ENCODE results near the gene PKN2. TPM values are rescaled to one million over a fixed set of nuclear protein-coding genes. Genes with fewer than 3 reads are reported as not detected.
A peak's percentile ranks its signal among the peaks of the same experiment; 100 is the strongest.

Gene PKN2
- total RNA-seq, 4 donors from 2014 or later, result 47.5 to 89.9 (median 55.5) TPM

DNA sequence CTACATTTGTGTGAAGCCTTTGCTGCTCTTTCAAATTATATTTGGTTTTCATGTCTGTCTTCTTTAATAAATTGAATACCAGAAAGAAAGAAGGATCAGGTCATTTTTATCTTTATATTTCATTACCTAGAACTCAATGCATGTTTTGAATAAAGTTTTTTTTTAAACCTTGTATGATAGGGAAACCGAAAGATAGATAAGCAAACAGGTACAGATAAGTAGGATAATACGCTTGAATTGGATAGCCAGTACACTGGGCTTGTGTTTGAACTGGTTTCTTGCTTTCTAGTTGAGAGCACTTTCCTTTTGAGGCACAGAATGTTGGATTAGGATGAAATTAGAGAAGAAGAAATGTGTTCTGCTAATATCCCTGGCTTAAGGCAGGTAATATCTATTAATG is 46.9 kb downstream of the PKN2 start:
- Histone ChIP-seq H3K27me3 (no peaks in the 10 kb centered on the region), H3K4me1 (peaks cover 11 to 25% of the 10 kb centered on the region in 2 donors), H3K9me3 (no peaks in the 10 kb centered on the region), H3K4me3 (replicated peaks in 1 of 3) (no peak overlapping the region), H3K27ac (peak overlapping the region; percentile 11 to 63 (median 61)), H3K36me3 (no peaks in the 10 kb centered on the region)
- TF ChIP-seq, protein P1, sequence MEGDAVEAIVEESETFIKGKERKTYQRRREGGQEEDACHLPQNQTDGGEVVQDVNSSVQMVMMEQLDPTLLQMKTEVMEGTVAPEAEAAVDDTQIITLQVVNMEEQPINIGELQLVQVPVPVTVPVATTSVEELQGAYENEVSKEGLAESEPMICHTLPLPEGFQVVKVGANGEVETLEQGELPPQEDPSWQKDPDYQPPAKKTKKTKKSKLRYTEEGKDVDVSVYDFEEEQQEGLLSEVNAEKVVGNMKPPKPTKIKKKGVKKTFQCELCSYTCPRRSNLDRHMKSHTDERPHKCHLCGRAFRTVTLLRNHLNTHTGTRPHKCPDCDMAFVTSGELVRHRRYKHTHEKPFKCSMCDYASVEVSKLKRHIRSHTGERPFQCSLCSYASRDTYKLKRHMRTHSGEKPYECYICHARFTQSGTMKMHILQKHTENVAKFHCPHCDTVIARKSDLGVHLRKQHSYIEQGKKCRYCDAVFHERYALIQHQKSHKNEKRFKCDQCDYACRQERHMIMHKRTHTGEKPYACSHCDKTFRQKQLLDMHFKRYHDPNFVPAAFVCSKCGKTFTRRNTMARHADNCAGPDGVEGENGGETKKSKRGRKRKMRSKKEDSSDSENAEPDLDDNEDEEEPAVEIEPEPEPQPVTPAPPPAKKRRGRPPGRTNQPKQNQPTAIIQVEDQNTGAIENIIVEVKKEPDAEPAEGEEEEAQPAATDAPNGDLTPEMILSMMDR (IDR thresholded peaks at IDR 0.05), result no peak
- no peak for TF ChIP-seq POLR2A (IDR thresholded peaks at IDR 0.05)
- intact Hi-C loops (cut with DNase I), result no loop called here
- no peak for DNase-seq
- 79 to 86% methylated on average over 2 of the region's 2 CpGs for WGBS, 2 donors

DNA sequence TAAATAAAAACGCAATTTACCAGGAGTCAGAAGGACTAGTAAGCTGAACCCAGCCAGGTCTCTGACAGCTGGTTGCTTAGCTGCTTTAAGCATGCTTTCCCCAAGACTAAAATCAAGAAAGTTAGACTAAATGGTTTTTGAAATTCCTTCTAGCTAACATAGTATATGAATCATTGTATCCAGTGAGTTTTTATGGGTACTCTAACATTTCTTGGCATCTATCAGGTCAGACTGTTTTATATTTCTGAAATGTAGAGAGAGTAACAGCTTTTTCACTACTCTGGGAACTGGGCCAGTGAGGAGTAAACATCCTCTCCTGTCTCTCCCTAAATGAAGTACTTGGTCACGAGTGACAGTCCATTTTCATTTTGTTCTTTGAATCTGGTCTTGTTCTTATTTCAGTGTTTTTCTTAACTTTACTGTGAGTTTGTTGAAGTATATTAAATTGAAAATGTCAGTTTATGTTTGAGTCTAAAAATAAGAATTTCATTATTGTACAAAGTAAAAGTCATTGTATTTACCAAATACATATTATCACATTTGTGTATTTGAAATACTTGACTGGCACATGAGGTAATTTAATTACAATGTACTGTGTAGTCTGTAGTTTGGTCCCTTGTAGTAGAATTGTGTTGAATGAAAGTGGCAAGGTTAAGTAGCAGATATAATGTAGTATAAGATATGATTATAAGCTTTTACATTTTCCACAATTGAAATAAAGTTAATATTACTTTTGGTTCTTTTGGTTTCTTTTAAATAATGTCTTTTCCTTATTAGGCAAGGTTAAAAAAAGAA is 47.6 kb downstream of the PKN2 start:
- intact Hi-C loops (cut with DNase I), result no loop called here
- Histone ChIP-seq H3K4me1 (peaks cover 11 to 25% of the 10 kb centered on the region in 2 donors), H3K27ac (peak overlapping the region; percentile 11 to 63 (median 61)), H3K27me3 (no peaks in the 10 kb centered on the region), H3K9me3 (no peaks in the 10 kb centered on the region), H3K36me3 (no peaks in the 10 kb centered on the region), H3K4me3 (replicated peaks in 1 of 3) (no peak overlapping the region)
- no peak for TF ChIP-seq POLR2A (IDR thresholded peaks at IDR 0.05)
- TF ChIP-seq, protein P1 (IDR thresholded peaks at IDR 0.05), result no peak
- WGBS, 2 donors, result 16 to 23% methylated on average over 2 of the region's 2 CpGs
- peak; percentile 42 to 43 for DNase-seq

DNA sequence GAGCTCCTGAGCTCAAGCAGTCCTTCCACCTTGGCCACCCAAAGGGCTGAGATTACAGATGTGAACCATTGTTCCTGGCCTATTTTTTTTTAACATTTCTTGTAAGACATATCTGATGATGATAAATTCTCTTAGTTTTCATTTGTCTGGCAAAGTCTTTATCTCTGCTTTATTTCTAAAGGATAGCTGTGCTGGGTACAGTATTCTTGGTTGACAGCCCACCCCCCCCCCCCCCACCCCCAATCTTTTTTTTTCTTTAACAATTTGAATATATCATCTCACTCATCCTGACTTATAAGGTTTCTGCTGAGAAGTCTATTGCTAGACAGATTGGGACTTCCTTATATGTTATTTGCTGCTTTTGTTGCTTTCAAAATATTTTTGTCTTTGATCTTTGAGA is 51.3 kb downstream of the PKN2 start:
- Histone ChIP-seq H3K27ac (no peak overlapping the region), H3K4me1 (peaks cover 5 to 30% of the 10 kb centered on the region in 2 donors), H3K4me3 (replicated peaks in 1 of 3) (no peak overlapping the region), H3K9me3 (no peaks in the 10 kb centered on the region), H3K36me3 (no peaks in the 10 kb centered on the region), H3K27me3 (no peaks in the 10 kb centered on the region)
- no peak for DNase-seq
- TF ChIP-seq POLR2A (IDR thresholded peaks at IDR 0.05), result no peak
- TF ChIP-seq, protein P1 (IDR thresholded peaks at IDR 0.05), result no peak
- intact Hi-C loops (cut with DNase I), result no loop called here

DNA sequence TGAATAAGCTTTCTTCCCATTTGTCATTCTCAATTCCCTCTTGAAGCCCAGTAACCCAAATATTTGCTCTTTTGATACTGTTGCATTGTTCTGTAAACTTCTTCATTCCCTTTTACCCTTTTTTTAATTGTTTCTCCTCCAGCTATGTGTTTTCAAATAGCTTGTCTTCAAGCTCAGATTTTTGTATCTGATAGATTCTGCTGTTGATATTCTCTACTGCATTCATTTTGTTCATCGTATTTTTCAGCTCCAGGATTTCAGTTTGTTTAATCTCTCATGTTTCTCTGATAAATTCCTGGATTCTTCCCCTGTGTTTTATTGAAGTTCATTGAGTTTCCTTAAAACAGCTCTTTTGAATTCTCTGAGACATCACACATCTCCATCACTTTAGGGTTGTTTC is 51.8 kb downstream of the PKN2 start:
- no peak for DNase-seq
- no peak overlapping the region for H3K27ac ChIP-seq
- intact Hi-C loops (cut with DNase I), result no loop called here
- H3K9me3 ChIP-seq, result no peaks in the 10 kb centered on the region
- no peaks in the 10 kb centered on the region for H3K36me3 ChIP-seq
- H3K4me1 ChIP-seq, result peaks cover 5 to 25% of the 10 kb centered on the region in 2 donors
- WGBS, 2 donors, result 93 to 98% methylated on average over 1 of the region's 1 CpG
- H3K4me3 ChIP-seq (replicated peaks in 1 of 3), result no peak overlapping the region
- H3K27me3 ChIP-seq, result no peaks in the 10 kb centered on the region
- no peak for TF ChIP-seq POLR2A (IDR thresholded peaks at IDR 0.05)
- TF ChIP-seq, protein P1 (IDR thresholded peaks at IDR 0.05), result no peak

DNA sequence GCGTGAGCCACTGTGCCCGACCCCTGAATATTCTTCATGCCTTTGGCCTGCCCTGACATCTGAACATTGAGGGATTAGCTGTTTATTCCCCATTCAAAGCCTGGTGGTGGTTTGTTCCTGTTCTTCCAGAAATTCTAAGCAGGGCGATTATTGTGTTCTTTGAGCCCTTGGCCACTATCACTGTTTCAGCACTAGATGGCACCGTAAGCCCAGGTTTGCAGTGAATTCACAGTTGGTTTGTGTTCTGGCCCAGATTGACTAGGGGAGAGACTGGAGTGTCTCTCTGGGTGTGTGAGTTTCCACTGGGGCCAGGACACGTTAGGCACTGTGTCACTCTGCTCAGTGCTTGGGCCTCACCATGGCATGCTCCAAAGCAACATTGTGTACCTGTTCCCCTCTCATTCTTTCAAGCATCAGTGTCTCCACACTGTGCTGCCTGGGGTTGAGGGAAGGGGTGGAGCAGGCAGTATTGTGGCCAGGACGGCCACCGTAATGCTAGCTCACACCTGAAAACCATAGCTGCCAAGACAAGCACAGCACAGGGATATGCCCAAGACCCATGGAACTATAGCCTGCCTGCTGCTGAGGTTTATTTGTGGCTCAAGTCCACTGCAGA is 52.7 kb downstream of the PKN2 start:
- H3K4me1 ChIP-seq, result peaks cover 0 to 19% of the 10 kb centered on the region in 2 donors

More for the DNA sequence above, 52.7 kb downstream of the PKN2 start:
- 88 to 92% methylated on average over 6 to 7 of the region's 7 CpGs for WGBS, 2 donors
- Histone ChIP-seq H3K27ac (no peak overlapping the region), H3K9me3 (no peaks in the 10 kb centered on the region), H3K27me3 (no peaks in the 10 kb centered on the region), H3K36me3 (no peaks in the 10 kb centered on the region), H3K4me3 (replicated peaks in 1 of 3) (no peak overlapping the region)
- TF ChIP-seq, protein P1 (IDR thresholded peaks at IDR 0.05), result peak in 4 of 6 experiments; percentile 30 to 48 (median 38)
- no peak for TF ChIP-seq POLR2A (IDR thresholded peaks at IDR 0.05)
- DNase-seq, result peak in 1 of 2 donors; percentile 27
- intact Hi-C loops (cut with DNase I), result no loop called here

Measured in thyroid gland (tissue), 4 donors.